Tibial artery (tissue), 4 donors: Measurements from ENCODE around the gene TXLNG.
A peak's percentile ranks its signal among the peaks of the same experiment; 100 is the strongest.

Experiments used
- DNase-seq, 2 donors: peaks; one replicate each; pipeline ENCODE4 v3.0.0-alpha.2; 2019
- H3K27ac ChIP-seq, 2 donors: fragments of 200-600 bp; sonication (generic) in 1 of 2; 1 replicate in 1 of 2; 2 replicates in 1 of 2; pipeline ENCODE4 v1.5.1; 2018 to 2019; ENCODE audit warnings: mild to moderate bottlenecking in 1 of 2
- H3K27me3 ChIP-seq, 2 donors: fragments of 200-600 bp; sonication (generic) in 1 of 2; one replicate each; pipeline versions ENCODE4 v1.5.1 to v1.6.0; 2016 to 2019
- H3K36me3 ChIP-seq, 3 donors: fragments of 200-600 bp; sonication (generic) in 2 of 3; one replicate each; pipeline ENCODE4 v1.5.1; 2016 to 2019; ENCODE audit warnings: mild to moderate bottlenecking in 2 of 3
- H3K4me1 ChIP-seq, 4 donors: fragments of 200-600 bp; sonication (generic) in 2 of 4; 1 replicate in 3 of 4; 2 replicates in 1 of 4; pipeline ENCODE4 v1.5.1; 2016 to 2019
- H3K4me3 ChIP-seq, 2 donors: fragments of 200-600 bp; sonication (generic) in 1 of 2; 1 replicate in 1 of 2; 2 replicates in 1 of 2; pipeline ENCODE4 v1.5.1; 2018 to 2019; ENCODE audit warnings: mild to moderate bottlenecking in 2 of 2
- H3K9me3 ChIP-seq, 3 donors: fragments of 200-600 bp; sonication (generic) in 1 of 3; one replicate each; pipeline ENCODE4 v1.5.1; 2016 to 2019
- intact Hi-C: fragments of 100-400 bp; cut with DNase I; formaldehyde crosslinking; loops from one replicate; pipeline ENCODE4 v1.15.0; 2023; ENCODE audit warnings: low total_unique reads
- TF ChIP-seq, protein P1 (sequence below), 2 experiments: fragments of 200-600 bp in 1 of 2; fragments of 450-650 bp in 1 of 2; IDR thresholded peaks; one replicate each; pipeline ENCODE4 v1.5.1; 2017 to 2019; ENCODE audit warnings: antibody characterized with exemption in 2 of 2, mild to moderate bottlenecking in 1 of 2, moderate library complexity in 1 of 2

The TXLNG gene

GRCh38 chrX:16819634-16820033, 33.4 kb downstream of the TXLNG start:
- DNase-seq: no peak
- TF ChIP-seq, protein P1, sequence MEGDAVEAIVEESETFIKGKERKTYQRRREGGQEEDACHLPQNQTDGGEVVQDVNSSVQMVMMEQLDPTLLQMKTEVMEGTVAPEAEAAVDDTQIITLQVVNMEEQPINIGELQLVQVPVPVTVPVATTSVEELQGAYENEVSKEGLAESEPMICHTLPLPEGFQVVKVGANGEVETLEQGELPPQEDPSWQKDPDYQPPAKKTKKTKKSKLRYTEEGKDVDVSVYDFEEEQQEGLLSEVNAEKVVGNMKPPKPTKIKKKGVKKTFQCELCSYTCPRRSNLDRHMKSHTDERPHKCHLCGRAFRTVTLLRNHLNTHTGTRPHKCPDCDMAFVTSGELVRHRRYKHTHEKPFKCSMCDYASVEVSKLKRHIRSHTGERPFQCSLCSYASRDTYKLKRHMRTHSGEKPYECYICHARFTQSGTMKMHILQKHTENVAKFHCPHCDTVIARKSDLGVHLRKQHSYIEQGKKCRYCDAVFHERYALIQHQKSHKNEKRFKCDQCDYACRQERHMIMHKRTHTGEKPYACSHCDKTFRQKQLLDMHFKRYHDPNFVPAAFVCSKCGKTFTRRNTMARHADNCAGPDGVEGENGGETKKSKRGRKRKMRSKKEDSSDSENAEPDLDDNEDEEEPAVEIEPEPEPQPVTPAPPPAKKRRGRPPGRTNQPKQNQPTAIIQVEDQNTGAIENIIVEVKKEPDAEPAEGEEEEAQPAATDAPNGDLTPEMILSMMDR (IDR thresholded peaks at IDR 0.05): no peak
- Histone ChIP-seq H3K9me3 (no peaks in the 10 kb centered on the region), H3K36me3 (peaks cover 0 to 40% (median 27%) of the 10 kb centered on the region in 3 donors), H3K4me3 (no peak overlapping the region), H3K27me3 (no peaks in the 10 kb centered on the region), H3K27ac (no peak overlapping the region), H3K4me1 (no peaks in the 10 kb centered on the region)
- intact Hi-C loops: loop anchor here (10.0 kb wide), 1 partner anchor 55 kb away; the partner anchor contains the start of gene RBBP7

DNA sequence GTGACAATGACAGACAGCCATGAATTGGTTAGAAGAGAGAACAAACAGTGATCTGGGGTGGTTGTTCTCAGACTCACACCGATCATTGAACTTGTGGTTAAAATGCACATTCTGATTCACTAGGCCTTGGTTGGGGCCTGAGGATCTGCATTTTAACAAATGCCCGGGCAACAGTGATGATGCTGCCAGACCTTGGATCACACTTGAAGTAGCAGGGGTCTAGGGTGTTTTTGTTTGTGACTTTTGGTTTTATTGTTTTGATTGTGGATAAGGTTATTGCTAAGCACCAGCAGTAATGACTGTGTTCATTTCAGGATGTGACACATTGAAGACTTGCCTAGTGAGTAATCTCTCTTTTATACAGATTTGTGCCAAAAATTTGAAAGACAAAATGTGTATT, 36.5 kb downstream of the TXLNG start:
- TF ChIP-seq, protein P1 (IDR thresholded peaks at IDR 0.05): no peak
- peaks cover 0 to 46% (median 27%) of the 10 kb centered on the region in 3 donors for H3K36me3 ChIP-seq
- no peak for DNase-seq
- H3K4me3 ChIP-seq: no peak overlapping the region
- H3K9me3 ChIP-seq: no peaks in the 10 kb centered on the region
- peaks cover 0 to 14% (median 0%) of the 10 kb centered on the region in 4 donors for H3K4me1 ChIP-seq
- intact Hi-C loops: loop anchor here (10.0 kb wide), 1 partner anchor 52 kb away; the partner anchor contains the start of gene RBBP7
- no peaks in the 10 kb centered on the region for H3K27me3 ChIP-seq
- H3K27ac ChIP-seq: no peak overlapping the region

- Histone ChIP-seq H3K27ac (no peak overlapping the region), H3K36me3 (peaks cover 0 to 37% (median 18%) of the 10 kb centered on the region in 3 donors), H3K4me1 (peaks cover 0 to 23% (median 0%) of the 10 kb centered on the region in 4 donors), H3K27me3 (no peaks in the 10 kb centered on the region), H3K9me3 (no peaks in the 10 kb centered on the region), H3K4me3 (no peak overlapping the region)
- intact Hi-C loops: loop anchor here (5.0 to 10.0 kb wide), 2 partner anchors 49 to 222 kb away; partner anchors contain the start of gene RBBP7
- DNase-seq: no peak
- TF ChIP-seq, protein P1 (IDR thresholded peaks at IDR 0.05): no peak
Measured at GRCh38 chrX:16825264-16826035, 39.2 kb downstream of the TXLNG start.

GRCh38 chrX:16826207-16826606, 39.9 kb downstream of the TXLNG start:
- intact Hi-C loops: loop anchor here (5.0 to 10.0 kb wide), 2 partner anchors 49 to 221 kb away; partner anchors contain the start of gene RBBP7

GRCh38 chrX:16827225-16827624, 41.0 kb downstream of the TXLNG start:
- intact Hi-C loops: loop anchor here (5.0 to 10.0 kb wide), 2 partner anchors 48 to 220 kb away; partner anchors contain the start of gene RBBP7
- TF ChIP-seq, protein P1 (IDR thresholded peaks at IDR 0.05): no peak
- Histone ChIP-seq H3K4me3 (no peak overlapping the region), H3K9me3 (no peaks in the 10 kb centered on the region), H3K27me3 (no peaks in the 10 kb centered on the region), H3K36me3 (peaks cover 0 to 32% (median 21%) of the 10 kb centered on the region in 3 donors), H3K4me1 (peaks cover 0 to 23% (median 0%) of the 10 kb centered on the region in 4 donors), H3K27ac (peak overlapping the region; percentile 50 to 61)
- no peak for DNase-seq

More at GRCh38 chrX:16826207-16826606, 39.9 kb downstream of the TXLNG start:
- Histone ChIP-seq H3K27ac (no peak overlapping the region), H3K4me3 (no peak overlapping the region), H3K27me3 (no peaks in the 10 kb centered on the region), H3K36me3 (peaks cover 0 to 30% (median 16%) of the 10 kb centered on the region in 3 donors), H3K9me3 (no peaks in the 10 kb centered on the region), H3K4me1 (peaks cover 0 to 23% (median 0%) of the 10 kb centered on the region in 4 donors)
- TF ChIP-seq, protein P1 (IDR thresholded peaks at IDR 0.05): peak; percentile 42 to 49
- DNase-seq: no peak
